Gastroesophageal sphincter (tissue), 4 donors: ENCODE data around the gene TMEM208. TPM values are rescaled to one million over a fixed set of nuclear protein-coding genes. Genes with fewer than 3 reads are reported as not detected.

Experiments used
- ATAC-seq: fragments of 150-250 bp; one replicate; pipeline ENCODE4 v1.9.1; 2016; ENCODE audit warnings: mild to moderate bottlenecking, moderate library complexity
- H3K27ac ChIP-seq, 4 donors: fragments of 200-600 bp; sonication (generic) in 3 of 4; 1 replicate in 3 of 4; 2 replicates in 1 of 4; pipeline ENCODE4 v1.5.1; 2016 to 2019
- H3K27me3 ChIP-seq: fragments of 200-600 bp; sonication (generic); one replicate; pipeline ENCODE4 v1.5.1; 2019
- H3K36me3 ChIP-seq, 2 donors: fragments of 200-600 bp; sonication (generic); one replicate each; pipeline ENCODE4 v1.5.1; 2019; ENCODE audit warnings: control low read depth in 1 of 2
- H3K4me1 ChIP-seq, 3 donors: fragments of 200-600 bp; sonication (generic); 1 replicate in 2 of 3; 2 replicates in 1 of 3; pipeline ENCODE4 v1.5.1; 2016 to 2019; ENCODE audit warnings: control low read depth in 2 of 3
- H3K4me3 ChIP-seq, 2 donors: fragments of 200-600 bp; sonication (generic); one replicate each; pipeline ENCODE4 v1.5.1; 2019; ENCODE audit warnings: mild to moderate bottlenecking in 1 of 2, moderate library complexity in 1 of 2
- H3K9me3 ChIP-seq, 3 donors: fragments of 200-600 bp; sonication (generic); one replicate each; pipeline ENCODE4 v1.5.1; 2017 to 2019; ENCODE audit warnings: control low read depth in 2 of 3
- EP300 ChIP-seq: sonication (generic); formaldehyde crosslinking; IDR thresholded peaks from one replicate; pipeline ENCODE4 v1.6.1; 2017; ENCODE audit warnings: antibody characterized with exemption, mild to moderate bottlenecking
- POLR2A ChIP-seq, 2 donors: fragments of 450-650 bp; IDR thresholded peaks; one replicate each; pipeline ENCODE4 v1.6.1; 2017; ENCODE audit warnings: antibody characterized with exemption in 2 of 2, mild to moderate bottlenecking in 2 of 2, moderate library complexity in 1 of 2
- POLR2AphosphoS5 ChIP-seq: sonication (generic); formaldehyde crosslinking; IDR thresholded peaks from one replicate; pipeline ENCODE4 v1.6.1; 2017; ENCODE audit warnings: antibody characterized with exemption
- WGBS, 2 donors: methylation state at CpG; one replicate each; pipeline ENCODE4 v1.1.5; 2018; ENCODE audit warnings: low coverage in 1 of 2; 5-methylcytosine and 5-hydroxymethylcytosine counted together
- total RNA-seq, 4 donors: library from RNA; depleted of rRNA; stranded (reverse); fragments of >200 nt; gene quantifications; one replicate each; pipeline ENCODE4 v1.1.0, GENCODE V29; 2016
- TF ChIP-seq, protein P1 (sequence below), 4 experiments: fragments of 200-600 bp in 2 of 4; fragments of 450-650 bp in 2 of 4; sonication (generic) in 1 of 4; IDR thresholded peaks; one replicate each; pipeline ENCODE4 v1.5.1; 2017 to 2019; ENCODE audit warnings: antibody characterized with exemption in 4 of 4, mild to moderate bottlenecking in 2 of 4, moderate library complexity in 2 of 4

Gene TMEM208
- total RNA-seq, 4 donors from 2014 or later = 15.4 to 34.7 (median 30.7) TPM

DNA sequence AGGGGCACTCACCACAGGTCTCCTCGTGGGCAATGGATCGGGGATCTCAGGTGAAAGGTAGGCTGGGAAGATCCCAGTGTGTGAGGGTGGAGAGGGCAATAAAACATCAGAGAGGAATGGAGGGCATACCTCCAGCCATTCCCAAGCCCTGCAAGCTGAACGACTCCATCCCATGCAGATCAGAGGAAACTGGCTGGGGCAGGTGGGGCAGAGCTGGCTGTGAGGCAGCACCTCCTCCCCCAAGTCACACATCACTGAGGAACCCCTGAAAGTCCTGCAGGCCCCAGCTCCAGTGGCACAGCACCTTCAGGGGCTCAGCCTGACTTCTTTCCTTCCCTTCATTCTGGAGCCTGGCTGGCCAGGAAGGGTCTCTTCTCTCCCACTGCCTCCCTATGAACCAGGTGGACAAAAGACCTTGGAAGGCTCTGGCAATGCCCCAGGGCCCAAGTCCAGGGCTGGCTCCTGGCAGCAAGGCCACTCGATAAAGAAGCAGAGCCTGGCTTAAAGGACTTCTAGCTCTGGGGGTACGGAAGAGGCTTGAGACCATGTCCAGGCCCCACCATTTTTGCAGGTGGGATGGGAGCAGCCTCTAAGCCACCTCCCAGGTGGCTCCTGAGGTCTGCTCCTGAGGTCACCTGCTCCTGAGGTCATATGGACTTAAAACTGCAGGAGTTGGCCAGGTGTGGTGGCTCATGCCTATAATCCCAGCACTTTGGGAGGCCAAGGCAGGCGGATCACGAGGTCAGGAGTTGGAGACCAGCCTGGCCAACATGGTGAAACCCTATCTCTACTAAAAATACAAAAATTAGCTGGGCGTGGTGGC is 13.5 kb upstream of the TMEM208 start:
- Histone ChIP-seq H3K27me3 (no peaks in the 10 kb centered on the region), H3K27ac (no peak overlapping the region), H3K4me1 (peaks cover 0 to 15% (median 0%) of the 10 kb centered on the region in 3 donors), H3K36me3 (peaks cover 0 to 55% of the 10 kb centered on the region in 2 donors), H3K9me3 (no peaks in the 10 kb centered on the region), H3K4me3 (no peak overlapping the region)
- TF ChIP-seq, protein P1, sequence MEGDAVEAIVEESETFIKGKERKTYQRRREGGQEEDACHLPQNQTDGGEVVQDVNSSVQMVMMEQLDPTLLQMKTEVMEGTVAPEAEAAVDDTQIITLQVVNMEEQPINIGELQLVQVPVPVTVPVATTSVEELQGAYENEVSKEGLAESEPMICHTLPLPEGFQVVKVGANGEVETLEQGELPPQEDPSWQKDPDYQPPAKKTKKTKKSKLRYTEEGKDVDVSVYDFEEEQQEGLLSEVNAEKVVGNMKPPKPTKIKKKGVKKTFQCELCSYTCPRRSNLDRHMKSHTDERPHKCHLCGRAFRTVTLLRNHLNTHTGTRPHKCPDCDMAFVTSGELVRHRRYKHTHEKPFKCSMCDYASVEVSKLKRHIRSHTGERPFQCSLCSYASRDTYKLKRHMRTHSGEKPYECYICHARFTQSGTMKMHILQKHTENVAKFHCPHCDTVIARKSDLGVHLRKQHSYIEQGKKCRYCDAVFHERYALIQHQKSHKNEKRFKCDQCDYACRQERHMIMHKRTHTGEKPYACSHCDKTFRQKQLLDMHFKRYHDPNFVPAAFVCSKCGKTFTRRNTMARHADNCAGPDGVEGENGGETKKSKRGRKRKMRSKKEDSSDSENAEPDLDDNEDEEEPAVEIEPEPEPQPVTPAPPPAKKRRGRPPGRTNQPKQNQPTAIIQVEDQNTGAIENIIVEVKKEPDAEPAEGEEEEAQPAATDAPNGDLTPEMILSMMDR (IDR thresholded peaks at IDR 0.05) = no peak
- TF ChIP-seq EP300 (no peak), POLR2AphosphoS5 (no peak), POLR2A (IDR thresholded peaks at IDR 0.05) (no peak)
- WGBS, 2 donors = 75 to 90% methylated on average over 2 to 4 of the region's 8 CpGs
- ATAC-seq = no peak

DNA sequence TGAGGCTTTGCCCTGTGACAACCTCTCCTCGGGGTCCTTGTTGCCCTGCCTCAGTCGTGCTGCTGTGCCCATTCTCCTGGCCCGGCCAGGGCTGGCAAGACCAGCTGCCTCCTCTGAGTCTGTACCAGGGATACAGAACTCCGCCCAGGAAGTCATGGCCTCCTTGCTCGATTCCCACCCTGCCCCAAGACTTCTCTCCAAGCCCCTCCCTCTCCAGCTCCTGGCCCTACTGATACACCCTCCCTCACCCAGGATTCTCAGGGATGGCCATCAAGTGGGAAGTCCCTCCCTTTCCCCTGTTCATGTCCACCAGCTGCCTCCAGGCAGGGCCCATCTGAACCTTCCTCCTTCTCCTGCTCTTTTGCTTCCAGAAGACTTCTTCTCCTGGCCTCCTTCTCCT is 11.2 kb upstream of the TMEM208 start:
- no peaks in the 10 kb centered on the region for H3K9me3 ChIP-seq
- H3K27me3 ChIP-seq = no peaks in the 10 kb centered on the region
- H3K4me1 ChIP-seq = peaks cover 0 to 15% (median 0%) of the 10 kb centered on the region in 3 donors
- TF ChIP-seq POLR2AphosphoS5 (no peak), EP300 (no peak), POLR2A (IDR thresholded peaks at IDR 0.05) (no peak)
- TF ChIP-seq, protein P1 (IDR thresholded peaks at IDR 0.05) = no peak
- H3K36me3 ChIP-seq = peaks cover 0 to 41% of the 10 kb centered on the region in 2 donors
- H3K27ac ChIP-seq = no peak overlapping the region
- 73 to 83% methylated on average over 1 to 5 of the region's 5 CpGs for WGBS, 2 donors
- ATAC-seq = no peak
- H3K4me3 ChIP-seq = no peak overlapping the region

DNA sequence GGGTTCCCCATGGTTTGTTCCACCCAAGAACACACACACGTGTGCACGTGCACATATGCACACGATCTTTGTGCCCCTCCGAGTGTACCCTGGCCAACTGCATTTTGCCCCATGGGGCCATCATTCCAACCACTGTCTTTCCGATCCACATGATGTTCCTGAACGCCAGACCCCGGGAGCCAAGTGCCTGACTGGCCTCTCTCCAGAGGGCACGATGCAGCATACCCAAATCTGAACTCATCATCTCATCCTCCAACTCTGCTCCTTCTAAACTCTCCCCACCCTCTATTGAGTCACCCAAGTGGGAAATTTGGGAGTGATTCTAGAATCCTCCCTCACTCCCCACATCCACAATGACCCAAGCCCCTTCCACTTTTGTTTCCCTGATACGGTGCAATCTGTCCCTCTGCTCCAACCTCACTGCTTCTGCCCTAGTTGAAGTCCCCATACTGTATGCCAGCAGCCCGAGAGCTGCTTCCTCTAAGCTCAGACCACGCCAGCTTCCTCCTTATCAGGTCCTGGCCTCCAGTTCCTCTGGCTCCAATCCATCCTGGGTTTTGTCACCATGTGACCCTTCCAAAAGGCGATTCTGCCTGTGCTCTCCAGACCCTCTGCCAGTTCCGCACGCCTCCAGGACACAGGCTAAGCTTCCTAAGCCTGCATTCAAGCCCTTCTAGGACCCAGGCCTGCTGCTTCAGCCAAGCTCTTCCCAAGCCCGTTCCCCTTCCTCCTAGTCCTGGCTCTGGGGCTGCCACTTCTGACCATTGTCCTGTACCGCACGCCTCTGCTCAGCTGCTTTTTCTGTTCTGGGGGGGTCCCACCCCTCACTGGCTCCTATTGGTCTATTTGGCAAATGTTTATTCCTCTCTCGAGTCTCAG is 10.1 kb upstream of the TMEM208 start:
- H3K27me3 ChIP-seq = no peaks in the 10 kb centered on the region
- WGBS, 2 donors = 60 to 78% methylated on average over 11 to 18 of the region's 18 CpGs
- no peak overlapping the region for H3K4me3 ChIP-seq
- H3K4me1 ChIP-seq = peaks cover 0 to 15% (median 0%) of the 10 kb centered on the region in 3 donors
- ATAC-seq = peak; percentile 60
- peak overlapping the region in 2 of 4 donors; percentile 35 to 36 for H3K27ac ChIP-seq
- TF ChIP-seq, protein P1 (IDR thresholded peaks at IDR 0.05) = no peak
- TF ChIP-seq POLR2A (IDR thresholded peaks at IDR 0.05) = no peak
- no peak for TF ChIP-seq EP300
- TF ChIP-seq POLR2AphosphoS5 = no peak
- H3K36me3 ChIP-seq = peaks cover 0 to 33% of the 10 kb centered on the region in 2 donors
- no peaks in the 10 kb centered on the region for H3K9me3 ChIP-seq

DNA sequence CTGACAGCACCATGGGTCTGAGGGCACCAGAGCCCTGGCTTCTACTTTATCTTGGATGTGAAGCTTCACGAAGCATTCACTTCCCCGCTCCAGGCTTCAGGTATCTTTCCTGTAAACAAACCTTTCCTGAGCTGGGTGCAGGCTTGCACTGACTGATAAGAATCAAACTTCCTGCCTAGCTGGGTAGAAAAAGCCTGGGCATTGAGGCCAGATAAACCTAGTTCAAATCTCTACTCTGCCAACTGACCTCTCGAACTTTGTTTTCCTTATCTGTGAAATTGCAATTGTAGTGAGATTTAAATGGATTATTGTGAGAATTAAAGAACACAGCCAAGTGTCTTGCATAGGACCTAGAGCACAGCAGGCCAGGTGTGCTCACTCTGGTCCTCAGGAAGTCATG is 2.9 kb upstream of the TMEM208 start:
- ATAC-seq = no peak
- H3K9me3 ChIP-seq = no peaks in the 10 kb centered on the region
- WGBS, 2 donors = 63 to 68% methylated on average over 2 of the region's 3 CpGs
- TF ChIP-seq, protein P1 (IDR thresholded peaks at IDR 0.05) = no peak
- TF ChIP-seq POLR2AphosphoS5 (no peak), POLR2A (IDR thresholded peaks at IDR 0.05) (no peak), EP300 (no peak)
- peaks cover 0 to 23% of the 10 kb centered on the region in 2 donors for H3K36me3 ChIP-seq
- H3K27me3 ChIP-seq = no peaks in the 10 kb centered on the region
- H3K27ac ChIP-seq = no peak overlapping the region
- no peak overlapping the region for H3K4me3 ChIP-seq
- H3K4me1 ChIP-seq = peaks cover 0 to 36% (median 10%) of the 10 kb centered on the region in 3 donors
